Left ventricle myocardium superior (tissue), 1 donor: ENCODE measurements around the gene RGS3. TPM values are rescaled to one million over a fixed set of nuclear protein-coding genes. Genes with fewer than 3 reads are reported as not detected.

Experiments
- ATAC-seq: fragments of 200-7000 bp; cut with Tn5 transposase; one replicate; pipeline ENCODE4 v1.9.1; 2020; ENCODE audit warnings: mild to moderate bottlenecking, moderate library complexity
- DNase-seq: peaks from one replicate; pipeline ENCODE4 v3.0.0-alpha.2; 2020
- intact Hi-C: fragments of 100-400 bp; cut with micrococcal nuclease; formaldehyde crosslinking; loops from one replicate; pipeline ENCODE4 v1.11.0; 2022
- total RNA-seq: library from RNA; stranded (reverse); fragmentation: NEBNext Ultra II Directional; extraction: Animal tissue kit (Norgen Biotek cat#: 25700); gene quantifications from one replicate; pipeline ENCODE4 v1.2.1, GENCODE V29; 2021
- donor health status: DM: no; HTN: yes; CAD: no; lungs with severe emphysema.

Gene RGS3
- total RNA-seq, 1 donor from 2014 or later: 115 TPM

DNA sequence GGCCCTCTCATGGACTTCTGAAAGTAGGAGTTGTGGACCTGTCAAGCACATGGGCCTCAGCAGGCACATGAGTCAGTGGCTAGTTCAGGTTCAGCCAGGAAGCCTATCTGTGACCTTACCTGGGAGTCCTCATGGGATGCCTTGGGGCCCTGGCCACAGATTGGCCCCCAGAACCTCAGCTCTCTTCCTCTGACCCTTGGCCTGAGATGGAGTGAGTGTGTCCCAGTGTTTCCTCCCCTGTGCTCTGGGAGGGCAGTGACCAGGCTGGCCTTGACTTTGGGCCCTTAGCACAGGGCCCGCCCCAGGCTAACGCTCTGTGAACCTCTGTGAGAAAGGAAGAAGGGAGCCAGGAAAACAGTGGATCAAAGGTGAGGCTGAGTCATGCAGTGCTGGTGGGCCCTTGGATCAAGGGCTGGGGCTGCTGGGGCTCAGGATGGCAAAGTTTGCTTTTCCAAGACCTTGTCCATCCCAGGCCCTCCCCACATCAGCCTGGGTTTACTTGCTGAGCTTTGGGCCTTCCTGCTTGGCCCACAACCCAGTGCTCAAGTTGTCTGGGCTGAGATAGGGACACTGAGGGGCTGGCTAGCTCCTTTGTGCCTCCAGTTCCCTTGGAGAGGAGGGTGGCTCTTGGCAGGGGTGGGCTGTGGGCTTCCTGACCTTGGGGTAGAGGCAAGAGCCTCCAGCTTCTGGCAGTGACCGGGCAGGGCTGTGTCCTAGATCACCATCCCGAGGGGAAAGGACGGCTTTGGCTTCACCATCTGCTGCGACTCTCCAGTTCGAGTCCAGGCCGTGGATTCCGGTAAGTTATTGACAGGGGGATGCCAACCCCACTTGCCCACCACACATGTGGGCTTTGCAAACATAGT lies 41.4 kb downstream of the RGS3 start:
- DNase-seq (no peak), ATAC-seq (no peak)
- intact Hi-C loops: no loop called here

GRCh38 chr9:113506090-113506589 lies 42.6 kb downstream of the RGS3 start:
- intact Hi-C loops: no loop called here
- DNase-seq (no peak), ATAC-seq (no peak)

GRCh38 chr9:113507256-113507655 lies 43.7 kb downstream of the RGS3 start:
- ATAC-seq (no peak), DNase-seq (no peak)
- intact Hi-C loops: no loop called here

DNA sequence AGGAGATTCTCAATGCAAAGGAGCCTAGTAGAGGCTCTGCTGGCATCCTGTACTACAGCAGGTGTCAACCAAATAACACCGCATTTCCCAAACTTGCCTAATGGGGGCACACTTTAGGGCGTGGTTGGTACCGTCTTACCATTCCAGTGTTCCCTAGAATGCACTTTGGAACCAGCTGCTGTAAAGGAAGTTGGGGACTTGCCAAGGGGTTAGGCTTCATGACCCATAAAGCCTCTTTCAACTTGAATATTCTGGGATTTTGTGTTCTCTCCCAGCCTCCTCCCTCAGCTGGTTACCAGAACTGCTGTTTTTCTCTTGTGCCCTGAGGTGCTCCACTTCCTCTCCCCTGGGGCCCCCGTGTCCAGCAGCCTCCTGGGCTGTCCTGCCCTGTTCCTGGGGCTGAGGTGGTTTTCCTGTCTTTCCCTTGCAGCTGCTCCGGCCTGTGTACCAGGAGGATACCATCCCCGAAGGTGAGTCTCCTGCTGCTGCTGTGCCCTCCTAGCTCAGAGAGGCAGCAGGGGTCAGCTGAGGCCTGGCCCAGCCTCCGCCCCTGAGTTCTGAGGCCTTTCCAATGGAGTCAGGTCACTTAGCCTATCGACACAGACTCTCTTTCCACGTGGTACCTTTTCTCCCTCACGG lies 44.7 kb downstream of the RGS3 start:
- ATAC-seq (no peak), DNase-seq (no peak)
- intact Hi-C loops: no loop called here

DNA sequence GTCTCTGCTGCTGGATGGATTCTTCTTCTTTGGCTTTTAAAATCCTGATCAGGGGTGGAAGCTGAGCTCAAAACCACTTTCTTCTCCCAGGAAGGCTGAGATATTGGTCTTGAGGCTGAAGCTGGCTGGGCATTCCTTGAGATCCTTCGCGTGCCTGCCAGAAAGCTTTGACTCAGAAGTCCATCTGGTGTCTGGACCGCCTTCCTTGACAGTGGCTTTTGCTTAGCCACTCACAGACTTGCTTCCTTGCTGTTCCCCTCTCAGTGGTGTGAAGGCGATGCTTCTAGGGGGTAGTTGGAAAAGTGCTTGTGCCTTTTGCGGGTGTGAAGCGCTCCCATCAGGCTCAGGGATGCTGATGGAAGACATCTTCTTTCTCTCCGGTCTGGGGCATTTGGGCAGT lies 45.9 kb downstream of the RGS3 start:
- ATAC-seq: no peak
- DNase-seq: no peak
- intact Hi-C loops: no loop called here

DNA sequence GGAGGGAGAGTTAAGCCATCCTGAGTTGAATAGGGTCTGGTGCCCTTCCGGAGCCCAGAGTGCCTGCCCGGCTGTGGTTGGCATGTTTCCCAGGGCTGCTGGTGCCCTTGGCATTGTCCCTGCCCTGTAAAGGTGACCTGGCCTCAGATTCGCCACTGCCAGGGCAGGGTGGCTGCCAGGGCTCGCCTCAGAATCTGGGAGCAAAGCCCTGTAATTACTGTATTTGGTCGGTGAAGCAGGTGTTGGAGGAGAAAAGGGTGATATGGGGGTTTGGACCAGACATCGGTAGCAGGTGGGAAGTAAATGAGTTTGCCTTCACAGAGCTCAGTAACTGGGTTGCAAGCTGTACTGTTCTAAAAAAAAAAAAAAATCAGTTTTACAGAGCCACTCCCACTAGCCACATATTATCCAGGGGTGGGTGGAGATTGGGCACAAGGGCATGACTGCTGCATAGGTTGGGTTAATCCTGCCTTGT lies 47.6 kb downstream of the RGS3 start:
- DNase-seq (peak; percentile 85), ATAC-seq (peak; percentile 91)
- intact Hi-C loops: no loop called here

GRCh38 chr9:113511856-113512761 lies 48.6 kb downstream of the RGS3 start:
- DNase-seq (no peak), ATAC-seq (no peak)
- intact Hi-C loops: no loop called here

DNA sequence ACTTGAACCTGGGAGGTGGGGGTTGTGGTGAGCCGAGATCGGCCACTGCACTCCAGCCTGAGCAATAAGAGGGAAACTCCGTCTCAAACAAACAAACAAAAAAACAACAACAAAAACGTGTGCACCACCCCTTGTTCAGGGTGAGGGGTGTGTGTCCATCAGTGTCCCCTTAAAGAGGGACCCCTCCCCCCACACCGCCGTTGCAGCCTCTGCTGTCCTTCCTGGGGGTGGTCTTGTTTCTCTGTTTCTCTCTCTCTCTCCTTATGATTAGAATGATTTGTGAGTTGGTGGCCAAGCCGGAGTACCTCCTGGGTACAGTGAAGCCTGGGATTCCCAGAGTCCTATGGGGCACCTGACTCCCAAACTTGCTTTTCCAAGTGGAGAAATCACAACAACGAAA lies 49.6 kb downstream of the RGS3 start:
- DNase-seq: no peak
- no peak for ATAC-seq
- intact Hi-C loops: no loop called here

GRCh38 chr9:113513536-113513935 lies 50.0 kb downstream of the RGS3 start:
- DNase-seq: no peak
- no peak for ATAC-seq
- intact Hi-C loops: no loop called here

DNA sequence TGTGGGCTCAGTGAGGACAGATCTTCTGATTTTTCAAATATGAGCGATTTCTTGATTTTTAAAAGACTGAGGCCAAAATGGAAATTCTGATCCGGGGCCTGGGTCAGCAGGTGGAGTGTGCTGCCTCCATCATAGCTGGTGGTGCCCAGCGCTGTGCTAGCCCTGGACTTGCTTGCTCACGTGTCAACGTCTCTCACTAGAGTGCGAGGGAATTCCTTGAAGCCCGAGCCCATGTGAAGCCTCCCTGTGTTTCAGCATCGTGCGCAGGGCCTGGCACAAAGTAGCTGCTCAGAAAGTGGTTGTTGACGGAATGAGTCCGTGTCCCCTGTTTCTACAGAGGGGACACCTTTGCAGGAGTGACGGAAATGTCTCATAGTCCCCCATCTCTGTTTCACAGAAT lies 50.5 kb downstream of the RGS3 start:
- no peak for ATAC-seq
- intact Hi-C loops: no loop called here

GRCh38 chr9:113514748-113515147 lies 51.2 kb downstream of the RGS3 start:
- DNase-seq (no peak), ATAC-seq (no peak)
- intact Hi-C loops: no loop called here

More for the DNA sequence above, 50.5 kb downstream of the RGS3 start:
- peak; percentile 9 for DNase-seq

GRCh38 chr9:113515862-113516261 lies 52.3 kb downstream of the RGS3 start:
- intact Hi-C loops: no loop called here
- DNase-seq (peak; percentile 19), ATAC-seq (no peak)

DNA sequence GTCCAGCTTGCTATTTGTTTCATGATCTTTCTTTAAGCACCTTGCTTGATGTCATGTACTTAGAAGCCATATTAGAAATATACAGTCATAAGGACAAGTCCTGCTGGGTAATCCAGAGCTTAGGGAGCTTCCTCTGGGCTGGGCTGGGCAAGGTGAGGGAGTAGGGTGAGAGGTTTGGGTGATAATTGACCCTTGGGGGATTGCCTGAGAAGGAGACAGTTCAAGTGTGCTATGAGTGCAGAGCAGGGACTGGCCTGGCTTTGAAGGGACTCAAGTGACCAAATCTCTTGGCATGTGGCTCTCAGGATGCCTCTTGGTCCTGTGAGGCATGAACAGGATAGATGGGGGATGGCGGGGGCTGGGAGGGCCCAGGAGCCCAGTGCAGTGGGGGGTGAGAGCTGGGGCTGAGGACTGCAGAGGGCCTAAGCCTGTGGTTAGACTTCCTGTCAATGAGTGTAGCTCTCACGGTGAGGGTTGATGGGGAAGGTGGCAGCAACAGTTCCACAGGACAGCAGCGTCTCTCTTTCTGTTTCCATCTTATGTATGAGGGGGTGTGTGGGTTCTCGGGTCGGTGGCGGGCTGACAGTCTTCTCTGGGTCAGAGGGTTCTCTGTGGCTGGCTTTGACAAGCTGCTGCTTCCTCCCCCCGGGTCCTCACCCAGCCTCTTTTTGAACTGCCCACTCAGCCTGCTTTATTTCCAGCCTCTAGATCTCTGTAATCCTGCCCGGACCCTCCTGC lies 53.5 kb downstream of the RGS3 start:
- ATAC-seq: no peak
- DNase-seq: no peak
- intact Hi-C loops: no loop called here

GRCh38 chr9:113519426-113520108 lies 56.0 kb downstream of the RGS3 start:
- ATAC-seq (no peak), DNase-seq (no peak)
- intact Hi-C loops: loop anchor here (10.0 kb wide), 1 partner anchor 55 kb away; no protein-coding TSS in a partner anchor

DNA sequence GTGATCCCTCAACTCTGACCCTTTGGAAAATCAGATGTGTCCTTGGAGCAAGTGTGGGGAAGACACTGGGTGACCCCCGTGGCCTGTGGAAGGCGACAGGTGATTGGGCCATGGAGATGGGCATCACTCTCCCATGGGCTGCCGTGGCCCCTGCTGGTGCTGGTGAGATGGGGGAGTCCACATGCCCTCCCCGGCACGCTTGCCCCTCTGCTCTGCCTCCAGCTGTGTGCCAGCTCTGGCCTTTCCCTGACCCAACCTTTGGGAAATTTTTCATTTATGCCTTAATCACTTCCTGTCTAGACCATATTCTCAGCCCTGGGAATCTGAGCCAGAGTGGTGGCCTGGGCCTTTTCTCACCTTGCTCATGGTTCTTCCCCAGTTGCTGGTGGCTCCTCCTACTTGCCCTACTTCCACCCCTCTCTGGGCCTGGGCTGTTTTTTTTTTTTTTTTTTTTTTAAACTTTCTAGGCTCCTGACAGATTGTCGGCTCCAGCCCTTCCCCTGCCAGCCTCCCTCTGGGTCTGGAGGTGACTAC lies 56.6 kb downstream of the RGS3 start:
- intact Hi-C loops: loop anchor here (10.0 kb wide), 1 partner anchor 55 kb away; no protein-coding TSS in a partner anchor
- ATAC-seq: no peak
- peak; percentile 17 for DNase-seq

GRCh38 chr9:113521693-113522255 lies 58.2 kb downstream of the RGS3 start:
- no peak for DNase-seq
- intact Hi-C loops: loop anchor here (10.0 kb wide), 1 partner anchor 53 kb away; no protein-coding TSS in a partner anchor
- ATAC-seq: peak; percentile 56

DNA sequence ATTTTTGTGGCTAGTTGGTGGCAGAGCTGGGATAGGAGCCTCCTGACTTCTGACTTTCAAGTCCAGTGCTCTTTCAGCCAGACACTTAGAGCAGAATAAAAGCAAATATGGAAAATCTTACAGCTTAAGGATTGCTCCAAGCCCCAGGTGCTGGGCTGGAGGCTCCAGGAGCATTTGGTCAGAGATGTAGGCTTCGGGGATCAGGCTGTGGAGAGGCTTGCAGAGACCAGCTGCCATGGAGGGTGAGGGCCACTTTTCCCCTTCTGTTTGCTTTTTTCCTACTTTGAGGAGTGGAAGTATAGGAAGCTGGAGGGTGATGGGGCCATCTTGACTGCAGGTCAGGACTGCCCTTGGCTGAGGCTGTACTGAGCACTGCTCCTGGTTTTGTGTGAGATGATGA lies 58.9 kb downstream of the RGS3 start:
- intact Hi-C loops: loop anchor here (10.0 kb wide), 1 partner anchor 52 kb away; no protein-coding TSS in a partner anchor
- DNase-seq: no peak
- peak; percentile 1 for ATAC-seq
